NCI-H748 treated with DMSO at 0.1 percent for 48 hours (cell line): ENCODE measurements around the gene RILPL2.
"Not testable (repeated sequence)": the region's sequence is repeated elsewhere in the genome, so short reads cannot be mapped to it uniquely, and the experiment has no call there.

Source experiments
- DNase-seq: peaks from one replicate; lab custom pipeline; 2025; lab: John Stamatoyannopoulos, UW

Gene RILPL2

GRCh38 chr12:123401753-123402683, 34.5 kb downstream of the RILPL2 start:
- DNase-seq = no peak

- no peak for DNase-seq
These were observed 37.2 kb downstream of the RILPL2 start for GRCh38 chr12:123399255-123399617.

GRCh38 chr12:123398550-123399254, 37.8 kb downstream of the RILPL2 start:
- DNase-seq = no peak

- no peak for DNase-seq
These were observed 38.3 kb downstream of the RILPL2 start for GRCh38 chr12:123398177-123398549.

GRCh38 chr12:123397400-123397799, 39.1 kb downstream of the RILPL2 start:
- no peak for DNase-seq

- DNase-seq = no peak
These were observed 39.5 kb downstream of the RILPL2 start for GRCh38 chr12:123396954-123397353.

- no peak for DNase-seq
These were observed 39.9 kb downstream of the RILPL2 start for GRCh38 chr12:123396543-123396942.

GRCh38 chr12:123395236-123395635, 41.2 kb downstream of the RILPL2 start:
- no peak for DNase-seq

GRCh38 chr12:123393747-123394146, 42.7 kb downstream of the RILPL2 start:
- no peak for DNase-seq

- DNase-seq = no peak
These were observed 44.7 kb downstream of the RILPL2 start for GRCh38 chr12:123391546-123392343.

- no peak for DNase-seq
These were observed 45.7 kb downstream of the RILPL2 start for GRCh38 chr12:123390498-123391426.

- DNase-seq = no peak
These were observed 46.7 kb downstream of the RILPL2 start for GRCh38 chr12:123389560-123390351.

- DNase-seq = no peak
These were observed 47.4 kb downstream of the RILPL2 start for GRCh38 chr12:123388951-123389559.

GRCh38 chr12:123388177-123388950, 48.1 kb downstream of the RILPL2 start:
- peak; percentile 34 for DNase-seq

- DNase-seq = no peak
These were observed 48.8 kb downstream of the RILPL2 start for GRCh38 chr12:123387508-123388176.

GRCh38 chr12:123385536-123385935, 50.9 kb downstream of the RILPL2 start:
- DNase-seq = not testable (repeated sequence)

GRCh38 chr12:123384994-123385376, 51.5 kb downstream of the RILPL2 start:
- no peak for DNase-seq

GRCh38 chr12:123384318-123384993, 52.0 kb downstream of the RILPL2 start:
- DNase-seq = no peak
